IPS-NIHi11 (cell line): ENCODE data around the gene DNAH12.

ENCODE experiments used
- DNase-seq: peaks from one replicate; pipeline ENCODE4 v3.0.0; 2012; ENCODE audit warnings: mixed read lengths, low spot score

Gene DNAH12

GRCh38 chr3:57544181-57545125 lies at the start of gene DNAH12:
Gene DNAH12 (minus strand): TSS chr3:57544344. CDS start chr3:57542870, 1,474 bp downstream.
- peak; percentile 89 for DNase-seq

DNA sequence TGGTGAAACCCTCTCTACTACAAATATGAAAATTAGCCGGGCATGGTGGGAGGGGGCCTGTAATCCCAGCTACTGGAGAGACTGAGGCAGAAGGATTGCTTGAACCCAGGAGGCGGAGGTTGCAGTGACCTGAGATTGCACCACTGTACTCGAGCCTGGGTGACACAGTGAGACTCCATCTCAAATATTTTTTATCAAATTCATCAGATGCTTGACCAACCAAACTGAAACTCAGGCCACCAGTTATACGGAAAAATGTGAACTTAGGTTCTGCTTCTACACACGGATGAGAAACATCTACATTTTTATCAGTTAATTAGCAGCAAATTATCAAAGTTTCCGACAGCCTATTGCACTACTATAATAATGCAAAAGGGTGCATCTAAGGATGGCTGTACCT lies 48.2 kb upstream of the DNAH12 start:
- no peak for DNase-seq

GRCh38 chr3:57587905-57588304 lies 43.8 kb upstream of the DNAH12 start:
- no peak for DNase-seq

DNA sequence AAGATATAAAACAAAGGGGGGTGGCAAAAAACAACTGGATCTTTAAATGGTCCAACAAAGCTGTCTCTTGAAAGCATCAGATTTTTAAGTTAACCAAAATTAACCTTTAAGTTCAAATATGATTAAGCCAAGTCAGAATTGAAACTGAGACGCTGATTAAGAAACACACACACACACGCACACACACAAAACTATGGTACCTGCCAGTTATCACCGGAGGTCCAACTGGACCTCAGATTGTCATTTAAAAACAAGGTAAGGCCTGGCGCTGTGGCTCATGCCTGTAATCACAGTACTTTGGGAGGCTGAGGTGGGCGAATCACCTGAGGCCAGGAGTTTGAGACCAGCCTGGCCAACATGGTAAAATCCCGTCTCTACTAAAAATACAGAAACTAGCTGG lies 42.6 kb upstream of the DNAH12 start:
- DNase-seq: no peak

DNA sequence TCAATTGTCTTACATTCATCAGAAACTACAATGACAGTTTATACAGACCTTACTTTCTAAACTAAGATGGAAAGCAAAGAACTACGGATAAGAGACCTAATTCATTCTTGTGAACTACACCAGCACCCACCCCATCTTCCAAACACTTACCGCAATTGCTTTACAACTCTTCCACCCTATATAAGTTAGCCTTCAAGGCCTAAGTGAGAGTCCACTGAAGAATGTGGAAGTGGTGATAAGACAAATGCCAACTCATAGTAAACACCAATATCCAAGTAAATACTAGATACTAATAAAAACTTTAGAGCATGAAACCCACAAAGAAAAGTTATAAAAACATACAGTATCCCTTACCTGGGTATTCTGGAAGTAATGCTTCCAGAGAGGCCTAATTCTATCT lies 39.4 kb upstream of the DNAH12 start:
- DNase-seq: no peak

DNA sequence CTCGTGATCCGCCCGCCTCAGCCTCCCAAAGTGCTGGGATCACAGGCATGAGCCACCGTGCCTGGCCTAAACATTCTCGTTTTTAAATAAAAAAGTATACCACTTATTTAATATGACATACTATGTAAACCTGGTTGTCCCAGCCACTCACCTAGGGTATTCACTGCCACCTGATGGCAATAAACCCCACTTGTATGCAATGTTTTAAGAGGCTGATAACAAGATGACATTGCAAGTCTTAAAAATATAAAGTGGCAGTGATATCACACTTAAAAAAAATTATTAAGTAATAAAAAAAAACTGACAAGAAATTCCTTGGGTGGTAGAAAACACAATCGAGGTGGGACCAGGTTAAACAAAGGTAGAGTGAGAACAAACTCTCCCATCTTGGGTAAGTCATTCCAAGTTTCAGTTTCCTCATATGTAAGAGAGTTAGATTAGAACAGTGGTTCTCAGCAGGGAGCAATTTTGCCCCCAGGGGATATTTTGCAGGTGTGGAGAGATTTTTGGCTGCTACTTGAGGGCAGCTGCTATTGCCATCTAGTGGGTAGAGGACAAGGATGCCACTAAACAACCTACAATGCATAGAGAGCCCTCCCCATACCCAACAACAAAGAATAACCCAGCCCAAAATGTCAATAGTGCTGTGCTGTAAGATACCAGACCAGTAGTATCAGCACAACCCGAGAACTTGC lies 38.5 kb upstream of the DNAH12 start:
- DNase-seq: peak; percentile 18

GRCh38 chr3:57577801-57578200 lies 33.7 kb upstream of the DNAH12 start:
- DNase-seq: no peak

DNA sequence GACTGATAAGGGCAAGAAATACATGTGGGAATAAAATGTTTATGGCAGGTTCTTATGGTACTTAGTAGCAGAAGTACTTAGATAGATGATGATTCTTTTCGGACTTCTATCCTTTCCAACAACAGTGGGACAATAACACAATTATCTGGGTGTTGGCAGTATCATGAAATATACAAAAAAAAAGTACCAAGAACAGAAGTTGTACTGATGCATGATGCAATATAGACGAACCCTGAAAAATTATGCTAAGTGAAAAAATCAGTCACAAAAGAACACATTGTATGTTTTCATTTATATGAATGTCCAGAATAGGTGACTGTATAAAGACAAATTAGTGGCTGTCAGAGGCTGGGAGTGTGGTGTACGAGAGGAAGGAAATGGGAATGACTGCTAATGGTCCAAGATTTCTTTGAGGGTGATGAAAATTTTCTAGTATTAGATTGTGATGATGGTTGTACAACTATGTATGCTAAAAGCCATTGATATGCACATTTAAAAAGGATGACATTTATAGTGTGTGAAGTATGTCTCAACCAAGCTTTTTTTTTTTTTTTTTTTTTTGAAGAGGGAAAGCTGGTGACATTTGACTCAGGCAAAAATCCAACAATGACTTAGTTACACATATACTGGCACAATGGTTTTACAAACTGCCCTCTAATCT lies 32.0 kb upstream of the DNAH12 start:
- DNase-seq: no peak

DNA sequence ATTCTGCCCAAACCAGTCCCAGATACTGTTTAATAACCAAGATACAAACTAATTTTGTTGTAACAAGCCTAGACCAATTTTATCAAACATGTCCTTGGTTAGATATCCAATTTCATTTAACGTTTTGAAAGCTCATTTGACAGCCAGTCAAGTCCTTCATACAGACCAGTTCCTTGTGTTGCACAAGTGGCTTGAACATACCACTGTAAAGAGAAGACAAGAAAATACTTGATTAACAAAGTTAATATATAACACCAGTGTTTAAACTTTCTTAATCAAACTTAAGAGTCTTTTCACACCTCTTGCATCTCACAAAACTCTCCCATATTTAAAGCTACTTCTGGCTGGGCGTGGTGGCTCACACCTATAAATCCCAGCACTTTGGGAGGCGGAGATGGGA lies 28.0 kb upstream of the DNAH12 start:
- no peak for DNase-seq

DNA sequence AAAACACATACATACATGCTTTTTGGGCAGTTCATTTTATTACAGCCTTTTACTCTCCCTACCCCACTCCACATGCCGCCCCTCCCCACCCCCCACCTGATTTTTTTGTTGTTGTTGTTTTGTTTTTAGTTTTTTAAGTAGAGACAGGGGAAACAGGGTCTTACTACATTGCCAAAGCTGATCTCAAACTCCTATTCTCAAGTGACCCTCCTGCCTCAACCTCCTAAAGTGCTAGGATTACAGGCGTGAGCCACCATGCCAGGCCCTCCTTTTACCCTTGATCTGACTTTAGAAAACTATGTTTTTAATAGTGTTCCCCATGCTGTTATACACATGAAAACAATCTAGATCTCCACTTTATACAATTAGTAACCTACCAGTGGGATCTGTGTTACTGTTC lies 26.7 kb upstream of the DNAH12 start:
- no peak for DNase-seq

DNA sequence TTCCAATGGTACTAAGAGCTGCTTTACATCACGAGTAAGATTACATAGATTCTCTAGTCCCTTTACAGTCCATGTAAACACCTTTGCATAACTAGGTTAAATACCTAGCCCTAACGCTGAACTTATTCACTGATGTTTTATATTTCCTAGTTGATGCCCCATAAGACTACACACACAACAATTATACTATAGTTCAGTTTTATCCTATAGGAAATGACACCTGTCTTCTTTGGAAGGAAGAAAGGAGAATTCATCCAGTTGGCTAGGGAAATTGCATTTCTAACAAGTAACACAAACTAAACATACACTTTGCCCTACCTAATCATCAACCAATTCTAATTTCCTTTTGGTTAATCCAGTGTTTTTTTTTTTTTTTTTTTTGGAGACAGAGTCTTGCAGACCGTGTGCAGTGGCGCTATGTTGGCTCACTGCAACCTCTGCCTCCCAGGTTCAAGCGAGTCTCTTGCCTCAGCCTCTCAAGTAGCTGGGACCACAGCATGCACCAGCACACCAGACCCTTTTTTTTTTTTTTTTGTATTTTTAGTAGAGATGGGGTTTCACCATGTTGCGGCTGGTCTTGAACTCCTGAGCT lies 25.8 kb upstream of the DNAH12 start:
- no peak for DNase-seq

DNA sequence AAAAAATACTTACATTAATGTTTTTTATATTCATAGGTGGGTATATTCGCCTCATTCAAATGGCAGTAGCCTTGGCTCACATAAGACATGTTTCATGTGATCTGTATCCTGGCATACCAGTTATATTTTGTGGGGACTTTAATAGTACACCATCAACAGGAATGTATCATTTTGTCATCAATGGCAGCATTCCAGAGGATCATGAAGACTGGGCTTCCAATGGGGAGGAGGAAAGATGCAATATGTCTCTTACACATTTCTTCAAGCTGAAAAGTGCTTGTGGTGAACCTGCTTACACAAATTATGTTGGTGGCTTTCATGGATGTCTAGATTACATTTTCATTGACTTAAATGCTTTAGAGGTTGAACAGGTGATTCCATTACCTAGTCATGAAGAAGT lies 15.4 kb upstream of the DNAH12 start:
- DNase-seq: no peak

GRCh38 chr3:57557085-57557537 lies 13.0 kb upstream of the DNAH12 start:
- peak; percentile 16 for DNase-seq

- no peak for DNase-seq
Measured at GRCh38 chr3:57556459-57557084, 12.4 kb upstream of the DNAH12 start.

DNA sequence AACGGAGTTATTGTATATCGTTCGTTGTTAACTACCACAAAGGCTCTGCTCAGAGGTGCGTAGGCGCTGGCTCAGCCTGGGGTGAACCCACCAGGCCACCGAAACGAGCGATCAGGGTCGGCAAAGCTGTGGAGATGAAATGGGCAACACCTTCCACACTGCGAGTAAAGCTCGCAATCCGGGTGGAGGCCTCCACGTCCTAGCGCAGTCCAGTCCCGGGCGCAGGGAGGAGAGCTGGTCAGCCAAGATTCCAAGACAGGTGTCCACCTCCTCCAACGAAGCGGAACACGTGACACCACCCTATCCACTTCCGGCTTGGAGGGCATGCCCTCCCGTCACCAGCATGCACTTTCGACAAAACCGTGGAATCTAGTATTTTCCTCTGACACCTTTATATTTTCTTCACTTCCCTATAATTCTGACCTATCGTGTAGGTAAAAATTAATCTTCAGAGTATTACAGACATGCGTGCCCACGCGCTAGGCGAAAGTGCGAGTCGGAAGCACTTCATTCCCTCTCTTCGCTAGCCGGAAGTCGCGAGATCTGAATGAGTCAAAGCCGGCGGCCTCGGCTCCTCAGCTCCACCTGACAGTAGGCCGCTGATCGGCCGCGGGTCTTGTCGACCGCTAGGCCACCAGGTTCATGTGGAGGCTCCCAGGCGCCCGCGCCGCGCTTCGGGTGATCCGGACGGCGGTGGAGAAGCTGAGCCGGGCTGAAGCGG lies 11.8 kb upstream of the DNAH12 start, which contains the start of gene PDE12:
Gene PDE12 (plus strand): TSS at position 537 of the 721 bp plus-strand sequence. CDS start 106 bp downstream, at position 643.
- peak; percentile 92 for DNase-seq

GRCh38 chr3:57555306-57555705 lies 11.2 kb upstream of the DNAH12 start:
- DNase-seq: no peak

DNA sequence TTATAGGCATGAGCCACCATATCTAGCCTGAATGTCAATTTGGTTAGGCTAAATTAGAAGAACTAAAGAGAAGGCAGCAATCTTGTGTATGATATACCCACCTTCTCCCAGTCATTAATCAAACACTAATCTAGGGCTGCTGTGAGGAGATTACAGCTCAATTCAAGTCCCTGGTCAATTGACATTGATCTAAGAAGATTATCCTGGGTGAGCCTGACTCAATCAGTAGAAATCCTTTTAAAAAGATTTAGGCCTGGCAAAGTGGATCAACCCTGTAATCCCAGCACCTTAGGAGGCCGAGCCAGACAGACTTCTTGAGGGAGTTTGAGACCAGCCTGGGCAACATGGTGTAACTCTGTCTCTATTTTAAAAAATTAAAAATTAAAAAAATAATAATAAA lies 2.5 kb upstream of the DNAH12 start:
- no peak for DNase-seq

- DNase-seq: no peak
Measured at GRCh38 chr3:57545636-57546268, 1.6 kb upstream of the DNAH12 start.

DNA sequence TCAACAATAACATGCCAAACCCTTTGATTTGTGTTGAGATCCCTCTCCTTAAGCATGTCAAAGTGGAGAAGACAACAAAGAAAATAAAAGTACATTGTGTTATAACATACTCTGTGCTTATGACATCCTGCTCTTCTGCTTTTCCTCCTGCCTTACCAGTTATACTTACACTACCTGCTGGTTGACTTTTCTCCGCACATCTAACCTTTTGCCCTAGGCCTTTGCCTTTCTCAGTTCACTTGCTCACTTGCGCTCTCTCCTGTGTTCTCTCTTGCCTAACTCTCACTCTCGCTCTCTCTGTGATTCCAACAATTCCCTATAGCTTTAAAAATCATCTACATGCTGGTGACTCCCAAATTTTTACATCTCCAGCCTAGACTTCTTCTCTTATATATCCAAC lies 5.7 kb downstream of the DNAH12 start:
- no peak for DNase-seq

DNA sequence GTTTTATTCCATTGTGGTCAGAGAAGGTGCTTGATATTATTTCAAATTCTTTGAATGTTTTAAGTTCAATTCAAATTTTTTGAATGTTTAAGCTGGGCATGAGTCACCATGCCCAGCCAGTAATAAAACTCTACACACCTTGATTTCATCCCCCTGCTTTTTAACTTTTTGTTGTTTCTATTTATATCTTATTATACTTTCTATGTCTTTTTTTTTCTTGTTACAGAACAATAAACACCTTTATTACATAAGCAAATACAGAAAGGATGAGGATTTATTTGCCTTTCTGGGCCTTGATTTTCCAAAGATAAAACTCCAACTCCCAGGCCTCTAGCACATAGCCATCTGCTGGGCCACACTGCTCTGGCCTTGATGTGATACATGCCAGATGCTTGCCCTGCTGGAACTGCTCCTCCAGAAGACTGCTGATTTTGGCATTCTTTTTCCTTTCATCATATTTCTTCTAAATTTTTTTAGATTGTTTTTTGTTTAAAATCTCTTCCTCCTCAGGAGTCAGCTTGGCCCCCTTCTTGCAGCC lies 14.0 kb downstream of the DNAH12 start:
- DNase-seq: no peak
